Mesendoderm (in vitro differentiated cells): Measurements from ENCODE around the gene DIAPH2.

Experiments used
- DNase-seq: peaks from one replicate; pipeline ENCODE4 v3.0.0; 2013
- H2AK5ac ChIP-seq: 2 replicates; pipeline ENCODE4 v1.6.1; 2013; ENCODE audit warnings: low read length, inconsistent platforms
- H2BK120ac ChIP-seq: 2 replicates; pipeline ENCODE4 v1.6.1; 2013; ENCODE audit warnings: low read depth, mild to moderate bottlenecking, low read length, moderate library complexity, mixed read lengths
- H2BK15ac ChIP-seq: replicated peaks from 2 replicates; pipeline ENCODE4 v1.6.1; 2013; ENCODE audit warnings: low read depth, mild to moderate bottlenecking, moderate library complexity
- H2BK5ac ChIP-seq: 2 replicates; pipeline ENCODE4 v1.6.1; 2013; ENCODE audit warnings: low read length, inconsistent platforms
- H3K18ac ChIP-seq: 2 replicates; pipeline ENCODE4 v1.6.1; 2013; ENCODE audit warnings: mild to moderate bottlenecking, low read length, mixed read lengths
- H3K23ac ChIP-seq: one replicate; pipeline ENCODE4 v1.6.1; 2013; ENCODE audit warnings: low read length
- H3K27ac ChIP-seq: 2 replicates; pipeline ENCODE4 v1.5.1; 2013; ENCODE audit warnings: low read depth, mild to moderate bottlenecking, inconsistent platforms, low read length, moderate library complexity
- H3K27me3 ChIP-seq: 2 replicates; pipeline ENCODE4 v1.6.1; 2013; ENCODE audit warnings: low read length, control low read depth, mild to moderate bottlenecking, inconsistent platforms; ENCODE audit not compliant: insufficient read depth, poor library complexity
- H3K36me3 ChIP-seq: 2 replicates; pipeline ENCODE4 v1.6.1; 2013; ENCODE audit warnings: low read length, inconsistent platforms; ENCODE audit not compliant: control insufficient read depth, insufficient read depth
- H3K4ac ChIP-seq: one replicate; pipeline ENCODE4 v1.6.1; 2013; ENCODE audit warnings: low read depth, mild to moderate bottlenecking, low read length, moderate library complexity
- H3K4me1 ChIP-seq: 2 replicates; pipeline ENCODE4 v1.6.1; 2013; ENCODE audit warnings: low read depth, low read length, inconsistent platforms; ENCODE audit not compliant: control insufficient read depth
- H3K4me2 ChIP-seq: 2 replicates; pipeline ENCODE4 v1.6.1; 2013; ENCODE audit warnings: low read length
- H3K4me3 ChIP-seq: 2 replicates; pipeline ENCODE4 v1.5.1; 2013; ENCODE audit warnings: mild to moderate bottlenecking, low read length
- H3K56ac ChIP-seq: one replicate; pipeline ENCODE4 v1.6.1; 2013; ENCODE audit warnings: low read length
- H3K79me1 ChIP-seq: 2 replicates; pipeline ENCODE4 v1.6.1; 2013; ENCODE audit warnings: low read length, inconsistent platforms
- H3K79me2 ChIP-seq: 2 replicates; pipeline ENCODE4 v1.6.1; 2013; ENCODE audit warnings: mild to moderate bottlenecking, low read length; ENCODE audit not compliant: control insufficient read depth, insufficient read depth
- H3K9ac ChIP-seq: 2 replicates; pipeline ENCODE4 v1.6.1; 2013; ENCODE audit warnings: low read length, inconsistent platforms
- H4K5ac ChIP-seq: one replicate; pipeline ENCODE4 v1.6.1; 2013; ENCODE audit warnings: low read length
- H4K8ac ChIP-seq: one replicate; pipeline ENCODE4 v1.6.1; 2013; ENCODE audit warnings: low read depth, mild to moderate bottlenecking, control low read depth, low read length, moderate library complexity
- WGBS: extraction: QIAGEN DNeasy Blood & Tissue Kit; methylation state at CpG from one replicate; pipeline ENCODE4 v1.1.7; 2013; ENCODE audit warnings: low lambda C conversion rate, missing lambda C conversion rate; ENCODE audit not compliant: insufficient coverage; ENCODE audit errors: extremely low coverage; 5-methylcytosine and 5-hydroxymethylcytosine counted together

Gene DIAPH2

GRCh38 chrX:96978906-96979305, 294.3 kb downstream of the DIAPH2 start:
- DNase-seq: no peak
- Histone ChIP-seq H2AK5ac (no peak overlapping the region), H3K27ac (no peak overlapping the region), H3K4me2 (no peak overlapping the region), H4K5ac (no peak overlapping the region), H2BK120ac (no peak overlapping the region), H3K9ac (no peak overlapping the region), H3K4me1 (no peaks in the 10 kb centered on the region), H2BK5ac (no peak overlapping the region), H3K18ac (no peak overlapping the region), H3K23ac (no peak overlapping the region), H2BK15ac (no peak overlapping the region), H4K8ac (no peak overlapping the region), H3K79me2 (no peaks in the 10 kb centered on the region), H3K36me3 (no peaks in the 10 kb centered on the region), H3K27me3 (no peaks in the 10 kb centered on the region), H3K4me3 (no peak overlapping the region), H3K56ac (no peak overlapping the region), H3K79me1 (no peaks in the 10 kb centered on the region), H3K4ac (no peak overlapping the region)
- no CpG with 5 or more reads among the region's 1 CpG for WGBS

GRCh38 chrX:96979766-96980165, 295.1 kb downstream of the DIAPH2 start:
- no peak overlapping the region for H4K8ac ChIP-seq
- no peak for DNase-seq
- H2BK120ac ChIP-seq: no peak overlapping the region
- H3K79me2 ChIP-seq: no peaks in the 10 kb centered on the region
- H2BK5ac ChIP-seq: no peak overlapping the region
- no CpG with 5 or more reads among the region's 5 CpGs for WGBS
- H3K4me3 ChIP-seq: no peak overlapping the region
- H3K9ac ChIP-seq: no peak overlapping the region
- H3K27ac ChIP-seq: no peak overlapping the region
- no peak overlapping the region for H4K5ac ChIP-seq
- H3K4ac ChIP-seq: no peak overlapping the region
- no peaks in the 10 kb centered on the region for H3K79me1 ChIP-seq
- no peak overlapping the region for H3K56ac ChIP-seq
- no peak overlapping the region for H3K18ac ChIP-seq
- H3K27me3 ChIP-seq: no peaks in the 10 kb centered on the region
- no peak overlapping the region for H2AK5ac ChIP-seq
- no peaks in the 10 kb centered on the region for H3K36me3 ChIP-seq
- H3K23ac ChIP-seq: no peak overlapping the region
- no peaks in the 10 kb centered on the region for H3K4me1 ChIP-seq
- H2BK15ac ChIP-seq: no peak overlapping the region
- H3K4me2 ChIP-seq: no peak overlapping the region

GRCh38 chrX:96982161-96982560, 297.5 kb downstream of the DIAPH2 start:
- Histone ChIP-seq H3K36me3 (no peaks in the 10 kb centered on the region), H2AK5ac (no peak overlapping the region), H3K9ac (no peak overlapping the region), H2BK120ac (no peak overlapping the region), H3K4ac (no peak overlapping the region), H3K23ac (no peak overlapping the region), H4K8ac (no peak overlapping the region), H3K4me1 (no peaks in the 10 kb centered on the region), H4K5ac (no peak overlapping the region), H3K18ac (no peak overlapping the region), H3K27me3 (no peaks in the 10 kb centered on the region), H3K27ac (no peak overlapping the region), H3K56ac (no peak overlapping the region), H2BK5ac (no peak overlapping the region), H2BK15ac (no peak overlapping the region), H3K79me2 (no peaks in the 10 kb centered on the region), H3K79me1 (no peaks in the 10 kb centered on the region), H3K4me3 (no peak overlapping the region), H3K4me2 (no peak overlapping the region)
- whole genome bisulfite sequencing: no CpG with 5 or more reads among the region's 1 CpG
- DNase-seq: peak; percentile 42

- Histone ChIP-seq H3K4me1 (no peaks in the 10 kb centered on the region), H3K27ac (no peak overlapping the region), H4K8ac (no peak overlapping the region), H3K4me2 (no peak overlapping the region), H3K4me3 (no peak overlapping the region), H3K4ac (no peak overlapping the region), H3K79me1 (no peaks in the 10 kb centered on the region), H3K9ac (no peak overlapping the region), H2AK5ac (no peak overlapping the region), H2BK15ac (no peak overlapping the region), H3K27me3 (no peaks in the 10 kb centered on the region), H3K18ac (no peak overlapping the region), H2BK120ac (no peak overlapping the region), H3K56ac (no peak overlapping the region), H3K79me2 (no peaks in the 10 kb centered on the region), H3K36me3 (no peaks in the 10 kb centered on the region), H2BK5ac (no peak overlapping the region), H3K23ac (no peak overlapping the region), H4K5ac (no peak overlapping the region)
- WGBS: no CpG with 5 or more reads among the region's 3 CpGs
- DNase-seq: no peak
Observed at GRCh38 chrX:96984538-96984937, 299.9 kb downstream of the DIAPH2 start.

- H2BK15ac ChIP-seq: no peak overlapping the region
- H3K4me3 ChIP-seq: no peak overlapping the region
- H3K23ac ChIP-seq: no peak overlapping the region
- no peak overlapping the region for H3K18ac ChIP-seq
- H3K4me1 ChIP-seq: no peaks in the 10 kb centered on the region
- no peak overlapping the region for H3K56ac ChIP-seq
- H3K79me1 ChIP-seq: no peaks in the 10 kb centered on the region
- no peak overlapping the region for H4K5ac ChIP-seq
- H2BK120ac ChIP-seq: no peak overlapping the region
- H2BK5ac ChIP-seq: no peak overlapping the region
- no peak overlapping the region for H3K27ac ChIP-seq
- peak; percentile 44 for DNase-seq
- no peaks in the 10 kb centered on the region for H3K79me2 ChIP-seq
- no peak overlapping the region for H4K8ac ChIP-seq
- no CpG with 5 or more reads among the region's 2 CpGs for WGBS
- no peak overlapping the region for H2AK5ac ChIP-seq
- no peak overlapping the region for H3K4ac ChIP-seq
- H3K36me3 ChIP-seq: no peaks in the 10 kb centered on the region
- no peak overlapping the region for H3K9ac ChIP-seq
- H3K4me2 ChIP-seq: no peak overlapping the region
- H3K27me3 ChIP-seq: no peaks in the 10 kb centered on the region
Observed at GRCh38 chrX:96985046-96985445, 300.4 kb downstream of the DIAPH2 start.

- Histone ChIP-seq H2AK5ac (no peak overlapping the region), H2BK5ac (no peak overlapping the region), H3K23ac (no peak overlapping the region), H3K4me1 (no peaks in the 10 kb centered on the region), H3K4me2 (no peak overlapping the region), H3K4ac (no peak overlapping the region), H3K27me3 (no peaks in the 10 kb centered on the region), H3K36me3 (no peaks in the 10 kb centered on the region), H3K27ac (no peak overlapping the region), H3K56ac (no peak overlapping the region), H3K18ac (no peak overlapping the region), H2BK15ac (no peak overlapping the region), H4K8ac (no peak overlapping the region), H3K79me1 (no peaks in the 10 kb centered on the region), H3K79me2 (no peaks in the 10 kb centered on the region), H3K9ac (no peak overlapping the region), H2BK120ac (no peak overlapping the region), H4K5ac (no peak overlapping the region), H3K4me3 (no peak overlapping the region)
- no peak for DNase-seq
- no CpG with 5 or more reads among the region's 1 CpG for WGBS
Observed at GRCh38 chrX:96987228-96987627, 302.6 kb downstream of the DIAPH2 start.
